GM19372 (cell line): ENCODE measurements around the gene LYPD1.

Source experiments
- ATAC-seq: cut with Tn5 transposase; IDR thresholded peaks from one replicate; pipeline ENCODE4 v1.9.1; 2021; ENCODE audit warnings: mild to moderate bottlenecking, low read depth, moderate library complexity; ENCODE audit not compliant: unreplicated experiment

Gene LYPD1

GRCh38 chr2:132638313-132639040 lies 31.5 kb downstream of the LYPD1 start:
- ATAC-seq = no peak

GRCh38 chr2:132636346-132636745 lies 33.7 kb downstream of the LYPD1 start:
- no peak for ATAC-seq

GRCh38 chr2:132633635-132634034 lies 36.4 kb downstream of the LYPD1 start:
- ATAC-seq = no peak

GRCh38 chr2:132632000-132632649 lies 37.9 kb downstream of the LYPD1 start:
- no peak for ATAC-seq

- no peak for ATAC-seq
Observed at GRCh38 chr2:132627536-132627935, 42.5 kb downstream of the LYPD1 start.

GRCh38 chr2:132623096-132623839 lies 46.7 kb downstream of the LYPD1 start:
- no peak for ATAC-seq

GRCh38 chr2:132621131-132621875 lies 48.7 kb downstream of the LYPD1 start:
- ATAC-seq = no peak

GRCh38 chr2:132620115-132620514 lies 49.9 kb downstream of the LYPD1 start:
- ATAC-seq = no peak

- no peak for ATAC-seq
Observed at GRCh38 chr2:132618734-132619133, 51.3 kb downstream of the LYPD1 start.

GRCh38 chr2:132617989-132618388 lies 52.0 kb downstream of the LYPD1 start:
- no peak for ATAC-seq

GRCh38 chr2:132615329-132616085 lies 54.5 kb downstream of the LYPD1 start:
- no peak for ATAC-seq

GRCh38 chr2:132611719-132612118 lies 58.3 kb downstream of the LYPD1 start:
- ATAC-seq = no peak

GRCh38 chr2:132609101-132609890 lies 60.7 kb downstream of the LYPD1 start:
- no peak for ATAC-seq

GRCh38 chr2:132608311-132608710 lies 61.7 kb downstream of the LYPD1 start:
- no peak for ATAC-seq

- ATAC-seq = no peak
Observed at GRCh38 chr2:132607426-132608090, 62.4 kb downstream of the LYPD1 start.

- no peak for ATAC-seq
Observed at GRCh38 chr2:132606649-132607048, 63.4 kb downstream of the LYPD1 start.

- no peak for ATAC-seq
Observed at GRCh38 chr2:132605236-132606180, 64.5 kb downstream of the LYPD1 start.

GRCh38 chr2:132604561-132604960 lies 65.4 kb downstream of the LYPD1 start:
- no peak for ATAC-seq
